Gastrocnemius medialis (tissue), 4 donors: Measurements from ENCODE around the gene TBC1D8. TPM values are rescaled to one million over a fixed set of nuclear protein-coding genes. Genes with fewer than 3 reads are reported as not detected.
"Not testable (repeated sequence)": the region's sequence is repeated elsewhere in the genome, so short reads cannot be mapped to it uniquely, and the experiment has no call there.

Source experiments
- ATAC-seq, 2 donors: fragments of 150-250 bp; one replicate each; pipeline ENCODE4 v1.9.1; 2016
- DNase-seq, 2 donors: peaks; one replicate each; pipeline ENCODE4 v3.0.0-alpha.2; 2019
- H3K27ac ChIP-seq, 4 donors: fragments of 200-600 bp; sonication (generic); 1 replicate in 1 of 4; 2 replicates in 3 of 4; pipeline ENCODE4 v1.5.1; 2016 to 2018; ENCODE audit warnings: mild to moderate bottlenecking in 2 of 4, moderate library complexity in 1 of 4
- H3K27me3 ChIP-seq, 3 donors: fragments of 200-600 bp; sonication (generic) in 2 of 3; 1 replicate in 1 of 3; 2 replicates in 2 of 3; pipeline versions ENCODE4 v1.5.1 to v1.6.0; 2016 to 2019; ENCODE audit warnings: mild to moderate bottlenecking in 1 of 3, moderate library complexity in 1 of 3
- H3K36me3 ChIP-seq, 2 donors: fragments of 200-600 bp; sonication (generic) in 1 of 2; one replicate each; pipeline ENCODE4 v1.5.1; 2017 to 2018
- H3K4me1 ChIP-seq, 2 donors: fragments of 200-600 bp; sonication (generic) in 1 of 2; one replicate each; pipeline ENCODE4 v1.5.1; 2016 to 2017; ENCODE audit warnings: mild to moderate bottlenecking in 2 of 2
- H3K4me3 ChIP-seq, 4 donors: fragments of 200-600 bp; sonication (generic) in 3 of 4; 1 replicate in 1 of 4; 2 replicates in 3 of 4; pipeline ENCODE4 v1.5.1; 2016 to 2019; ENCODE audit warnings: mild to moderate bottlenecking in 2 of 4
- H3K9me3 ChIP-seq, 3 donors: fragments of 200-600 bp; sonication (generic) in 2 of 3; 1 replicate in 1 of 3; 2 replicates in 2 of 3; pipeline ENCODE4 v1.5.1; 2016 to 2019
- POLR2A ChIP-seq, 2 donors: fragments of 450-650 bp; IDR thresholded peaks; one replicate each; pipeline ENCODE4 v1.6.1; 2017; ENCODE audit warnings: antibody characterized with exemption in 2 of 2, mild to moderate bottlenecking in 2 of 2, moderate library complexity in 2 of 2
- in situ Hi-C, 4 donors: fragments of 200-750 bp; cut with MboI; loops; one replicate each; pipeline versions ENCODE4 v1.15.0 to v1.8.0; 2017; ENCODE audit warnings: low sequenced_read_pairs in 4 of 4
- intact Hi-C: fragments of 100-400 bp; cut with DNase I; formaldehyde crosslinking; loops from one replicate; pipeline ENCODE4 v1.15.1; 2023; ENCODE audit warnings: low total_unique reads
- total RNA-seq, 4 donors: library from RNA; depleted of rRNA; stranded (reverse); fragments of >200 nt; gene quantifications; one replicate each; pipeline versions ENCODE4 v1.1.0 to v1.2.3, GENCODE V29; 2016
- TF ChIP-seq, protein P1 (sequence below), 5 experiments: fragments of 450-650 bp in 3 of 5; fragments of 200-600 bp in 2 of 5; sonication (generic) in 2 of 5; IDR thresholded peaks in 4 of 5; conservative IDR thresholded peaks in 1 of 5; 1 replicate in 4 of 5; 2 replicates in 1 of 5; pipeline ENCODE4 v1.5.1; 2016 to 2019; ENCODE audit warnings: antibody characterized with exemption in 5 of 5, mild to moderate bottlenecking in 3 of 5, moderate library complexity in 3 of 5

Gene TBC1D8
- total RNA-seq, 4 donors from 2014 or later, result 103 to 298 (median 201) TPM

DNA sequence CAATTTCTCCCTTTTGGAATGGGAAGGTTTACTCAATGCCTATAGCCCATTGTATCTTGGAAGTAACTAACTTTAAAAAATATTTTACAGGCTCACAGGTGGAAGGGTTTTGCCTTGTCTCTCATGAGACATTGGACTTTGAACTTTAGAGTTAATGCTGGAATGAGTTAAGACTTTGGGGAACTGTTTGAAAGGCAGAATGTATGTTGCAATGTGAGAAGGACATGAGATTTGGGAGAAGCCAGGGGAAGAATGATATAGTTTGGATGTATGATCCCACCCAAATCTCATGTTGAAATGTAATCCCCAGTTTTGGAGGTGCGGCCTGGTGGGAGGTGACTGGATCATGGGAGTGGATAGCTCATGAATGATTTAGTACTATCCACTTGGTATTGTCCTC lies 17.5 kb upstream of the TBC1D8 start:
- no peak overlapping the region for H3K4me3 ChIP-seq
- in situ Hi-C loops, result loop anchor here in 1 of 4 donors (25.0 kb wide), 2 partner anchors 431 to 556 kb away; no protein-coding TSS in a partner anchor

DNA sequence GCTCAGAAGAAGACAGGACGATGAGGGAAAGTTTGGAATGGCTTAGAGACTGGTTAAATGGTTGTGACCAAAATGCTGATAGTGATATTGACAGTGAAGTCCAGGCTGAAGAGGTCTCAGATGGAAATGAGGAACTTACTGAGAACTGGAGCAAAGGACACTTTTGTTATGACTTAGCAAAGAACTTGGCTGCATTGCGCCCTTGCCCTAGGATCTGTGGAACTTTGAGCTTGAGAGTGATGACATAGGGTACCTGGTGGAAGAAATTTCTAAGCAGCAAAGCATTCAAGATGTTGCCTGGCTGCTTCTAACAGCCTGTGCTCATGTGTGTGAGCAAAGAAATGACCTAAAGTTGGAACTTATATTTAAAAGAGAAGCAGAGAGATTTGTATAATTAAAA lies 16.4 kb upstream of the TBC1D8 start:
- in situ Hi-C loops, result loop anchor here in 1 of 4 donors (25.0 kb wide), 2 partner anchors 430 to 555 kb away; no protein-coding TSS in a partner anchor
- H3K27me3 ChIP-seq, ATAC-seq, DNase-seq, H3K4me3 ChIP-seq, H3K4me1 ChIP-seq, H3K27ac ChIP-seq, H3K36me3 ChIP-seq, intact Hi-C loops, H3K9me3 ChIP-seq: not testable (repeated sequence)

More for the DNA sequence above, 17.5 kb upstream of the TBC1D8 start:
- Histone ChIP-seq H3K27me3 (no peaks in the 10 kb centered on the region), H3K36me3 (no peaks in the 10 kb centered on the region), H3K27ac (no peak overlapping the region), H3K4me1 (no peaks in the 10 kb centered on the region), H3K9me3 (no peaks in the 10 kb centered on the region)
- TF ChIP-seq POLR2A (IDR thresholded peaks at IDR 0.05), result no peak
- TF ChIP-seq, protein P1, sequence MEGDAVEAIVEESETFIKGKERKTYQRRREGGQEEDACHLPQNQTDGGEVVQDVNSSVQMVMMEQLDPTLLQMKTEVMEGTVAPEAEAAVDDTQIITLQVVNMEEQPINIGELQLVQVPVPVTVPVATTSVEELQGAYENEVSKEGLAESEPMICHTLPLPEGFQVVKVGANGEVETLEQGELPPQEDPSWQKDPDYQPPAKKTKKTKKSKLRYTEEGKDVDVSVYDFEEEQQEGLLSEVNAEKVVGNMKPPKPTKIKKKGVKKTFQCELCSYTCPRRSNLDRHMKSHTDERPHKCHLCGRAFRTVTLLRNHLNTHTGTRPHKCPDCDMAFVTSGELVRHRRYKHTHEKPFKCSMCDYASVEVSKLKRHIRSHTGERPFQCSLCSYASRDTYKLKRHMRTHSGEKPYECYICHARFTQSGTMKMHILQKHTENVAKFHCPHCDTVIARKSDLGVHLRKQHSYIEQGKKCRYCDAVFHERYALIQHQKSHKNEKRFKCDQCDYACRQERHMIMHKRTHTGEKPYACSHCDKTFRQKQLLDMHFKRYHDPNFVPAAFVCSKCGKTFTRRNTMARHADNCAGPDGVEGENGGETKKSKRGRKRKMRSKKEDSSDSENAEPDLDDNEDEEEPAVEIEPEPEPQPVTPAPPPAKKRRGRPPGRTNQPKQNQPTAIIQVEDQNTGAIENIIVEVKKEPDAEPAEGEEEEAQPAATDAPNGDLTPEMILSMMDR (IDR thresholded peaks at IDR 0.05 in 4 of 5, conservative IDR thresholded peaks at IDR 0.05 in 1 of 5), result no peak
- no peak for ATAC-seq
- DNase-seq, result no peak
- intact Hi-C loops, result no loop called here

DNA sequence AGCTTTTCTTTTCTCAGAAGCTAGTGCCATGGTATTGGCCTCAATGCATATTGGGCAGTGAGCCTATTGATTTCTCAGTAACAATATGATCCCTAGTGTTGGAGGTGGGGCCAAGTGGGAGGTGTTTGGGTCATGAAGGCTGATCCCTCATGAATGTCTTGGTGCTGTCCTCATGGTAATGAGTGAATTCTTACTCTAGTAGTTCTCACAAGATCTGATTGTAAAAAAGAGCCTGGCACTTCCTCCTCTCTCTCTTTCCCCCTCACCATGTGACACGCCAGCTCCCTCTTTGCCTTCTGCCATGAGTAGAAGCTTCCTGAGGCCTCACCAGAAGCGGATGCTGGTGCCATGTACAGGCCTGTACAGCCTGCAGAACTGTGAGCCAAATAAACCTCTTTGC lies 12.8 kb upstream of the TBC1D8 start:
- ATAC-seq (no peak), DNase-seq (no peak)
- H3K27ac ChIP-seq, result no peak overlapping the region
- in situ Hi-C loops, result loop anchor here in 1 of 4 donors (25.0 kb wide), 2 partner anchors 427 to 552 kb away; no protein-coding TSS in a partner anchor
- H3K9me3 ChIP-seq, result no peaks in the 10 kb centered on the region
- no peak overlapping the region for H3K4me3 ChIP-seq
- intact Hi-C loops, result no loop called here
- H3K27me3 ChIP-seq, result no peaks in the 10 kb centered on the region
- H3K4me1 ChIP-seq, result peaks cover 0 to 4% of the 10 kb centered on the region in 2 donors
- H3K36me3 ChIP-seq, result no peaks in the 10 kb centered on the region
- no peak for TF ChIP-seq POLR2A (IDR thresholded peaks at IDR 0.05)
- TF ChIP-seq, protein P1 (IDR thresholded peaks at IDR 0.05 in 4 of 5, conservative IDR thresholded peaks at IDR 0.05 in 1 of 5), result no peak

DNA sequence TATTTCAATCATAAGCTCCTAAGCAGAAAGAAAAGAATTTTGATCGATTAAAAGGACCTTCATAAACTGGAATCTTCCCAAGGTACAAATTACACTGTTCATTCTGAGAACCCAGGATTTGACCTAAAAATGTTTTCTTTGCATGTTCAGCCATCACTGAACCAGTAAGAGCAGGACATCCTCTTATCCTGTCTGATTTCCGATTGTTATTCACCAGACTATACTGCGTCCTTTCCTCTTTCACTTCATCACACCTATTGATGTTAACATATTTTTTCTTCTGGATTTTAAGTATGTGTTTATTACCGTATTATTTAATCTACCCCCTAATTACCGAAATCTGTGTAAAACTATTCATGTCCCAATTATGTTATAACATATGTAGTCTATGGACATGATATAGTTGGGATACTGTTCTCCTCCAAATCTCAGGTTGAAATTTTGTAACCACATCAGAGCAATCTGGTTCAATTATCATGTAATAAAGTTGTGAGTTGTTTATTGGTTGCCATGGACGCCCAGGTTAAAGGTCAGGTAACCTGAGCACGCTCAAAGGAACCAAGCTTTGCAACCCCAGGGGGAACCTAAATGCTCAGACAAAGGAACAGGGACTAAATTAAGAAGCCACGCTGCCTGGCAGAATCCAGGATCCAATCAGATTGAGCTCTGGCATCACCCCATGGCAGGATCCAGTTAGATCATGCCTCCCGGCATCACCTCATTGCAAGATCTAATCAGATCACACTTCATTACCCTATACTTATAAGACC lies 11.6 kb upstream of the TBC1D8 start:
- in situ Hi-C loops, result loop anchor here in 1 of 4 donors (25.0 kb wide), 2 partner anchors 425 to 550 kb away; no protein-coding TSS in a partner anchor
- intact Hi-C loops, result no loop called here
- no peak for DNase-seq
- TF ChIP-seq POLR2A (IDR thresholded peaks at IDR 0.05), result no peak
- TF ChIP-seq, protein P1 (IDR thresholded peaks at IDR 0.05 in 4 of 5, conservative IDR thresholded peaks at IDR 0.05 in 1 of 5), result no peak
- no peaks in the 10 kb centered on the region for H3K27me3 ChIP-seq
- no peaks in the 10 kb centered on the region for H3K36me3 ChIP-seq
- ATAC-seq, result no peak
- no peak overlapping the region for H3K27ac ChIP-seq
- H3K4me3 ChIP-seq, result no peak overlapping the region
- H3K9me3 ChIP-seq, result no peaks in the 10 kb centered on the region
- H3K4me1 ChIP-seq, result peaks cover 0 to 4% of the 10 kb centered on the region in 2 donors

DNA sequence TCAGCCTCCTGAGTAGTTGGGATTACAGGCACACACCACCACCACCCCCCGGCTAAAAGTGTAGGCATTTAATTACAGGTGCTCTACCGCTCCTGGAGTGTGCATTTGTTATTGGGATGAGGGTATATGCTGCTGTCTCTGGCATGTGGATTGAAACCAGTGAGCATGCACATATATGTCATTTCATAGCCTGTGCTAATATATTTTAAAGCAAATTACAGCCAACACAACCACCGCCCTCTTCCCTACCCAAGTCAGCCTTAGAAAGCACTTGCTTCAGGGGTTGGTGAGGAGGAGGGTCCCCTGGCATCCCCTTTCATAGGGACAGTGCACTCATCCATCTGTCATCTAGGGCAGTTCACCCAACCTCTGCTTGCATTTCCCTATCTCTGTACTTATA lies 10.5 kb upstream of the TBC1D8 start:
- intact Hi-C loops (no loop called here), in situ Hi-C loops (loop anchor here in 1 of 4 donors (25.0 kb wide), 2 partner anchors 424 to 549 kb away; no protein-coding TSS in a partner anchor)
- H3K4me1 ChIP-seq, result peaks cover 0 to 4% of the 10 kb centered on the region in 2 donors
- H3K9me3 ChIP-seq, result no peaks in the 10 kb centered on the region
- ATAC-seq, result no peak
- H3K4me3 ChIP-seq, result no peak overlapping the region
- no peak overlapping the region for H3K27ac ChIP-seq
- no peaks in the 10 kb centered on the region for H3K36me3 ChIP-seq
- H3K27me3 ChIP-seq, result no peaks in the 10 kb centered on the region
- TF ChIP-seq, protein P1 (IDR thresholded peaks at IDR 0.05 in 4 of 5, conservative IDR thresholded peaks at IDR 0.05 in 1 of 5), result no peak
- TF ChIP-seq POLR2A (IDR thresholded peaks at IDR 0.05), result no peak
- no peak for DNase-seq
